H1 (cell line): ENCODE data around the gene MOCS3. TPM values are rescaled to one million over a fixed set of nuclear protein-coding genes. Genes with fewer than 3 reads are reported as not detected.

ENCODE experiments used
- CTCF ChIA-PET: fragments of 300-600 bp; sonication (Branson Sonifier 250); formaldehyde crosslinking; loops from one replicate; lab custom pipeline; 2021; ENCODE audit not compliant: partially characterized antibody; lab: Charles Lee
- POLR2A ChIA-PET: fragments of 300-600 bp; sonication (Branson Sonifier 250); formaldehyde crosslinking; loops from one replicate; lab custom pipeline; 2021; ENCODE audit warnings: inconsistent platforms; ENCODE audit not compliant: partially characterized antibody; lab: Charles Lee
- DNase-seq, 2 experiments: peaks; one replicate each; pipeline versions ENCODE4 v3.0.0 to v3.0.0-alpha.2; 2010 to 2022; ENCODE audit warnings: low spot score in 2 of 2, low read depth in 1 of 2, mixed read lengths in 1 of 2
- FAIRE-seq: peaks from 2 replicates; lab custom pipeline; 2011; peaks lifted over from hg19 to GRCh38; lab: Jason Lieb, UNC
- H2AFZ ChIP-seq: 2 replicates; pipeline ENCODE4 v1.8.1; 2012; ENCODE audit warnings: low read length, inconsistent platforms
- H2AK5ac ChIP-seq: 2 replicates; pipeline ENCODE4 v1.6.1; 2013; ENCODE audit warnings: low read depth, low read length
- H2BK120ac ChIP-seq: replicated peaks from 2 replicates; pipeline ENCODE3; 2013; ENCODE audit warnings: low read depth, low read length, inconsistent platforms
- H2BK12ac ChIP-seq: 2 replicates; pipeline ENCODE4 v1.6.1; 2013; ENCODE audit warnings: low read depth, low read length
- H2BK15ac ChIP-seq: 2 replicates; pipeline ENCODE4 v1.6.1; 2013; ENCODE audit warnings: low read length
- H2BK20ac ChIP-seq: 2 replicates; pipeline ENCODE4 v1.6.1; 2013; ENCODE audit warnings: low read length
- H2BK5ac ChIP-seq: 2 replicates; pipeline ENCODE4 v1.6.1; 2013; ENCODE audit warnings: low read depth, low read length
- H3K14ac ChIP-seq: 2 replicates; pipeline ENCODE4 v1.6.1; 2013; ENCODE audit warnings: inconsistent platforms; ENCODE audit not compliant: insufficient read length
- H3K18ac ChIP-seq: 2 replicates; pipeline ENCODE4 v1.6.1; 2013; ENCODE audit warnings: low read length; ENCODE audit errors: extremely low read depth
- H3K23ac ChIP-seq: 2 replicates; pipeline ENCODE4 v1.6.1; 2013; ENCODE audit warnings: inconsistent platforms; ENCODE audit not compliant: insufficient read length
- H3K23me2 ChIP-seq: 2 replicates; pipeline ENCODE4 v1.6.1; 2013; ENCODE audit warnings: low read depth, low read length
- H3K27ac ChIP-seq: 2 replicates; pipeline ENCODE4 v1.6.1; 2011; ENCODE audit warnings: low read depth, low read length, inconsistent platforms
- H3K27me3 ChIP-seq, 4 experiments: replicated peaks in 1 of 4; 1 replicate in 1 of 4; 2 replicates in 3 of 4; pipeline versions ENCODE4 v1.6.1 to v1.8.1; 2011 to 2013; ENCODE audit warnings: low read length in 3 of 4, mild to moderate bottlenecking in 3 of 4, inconsistent platforms in 2 of 4, mixed read lengths in 2 of 4, moderate library complexity in 1 of 4; ENCODE audit not compliant: control insufficient read depth in 3 of 4, insufficient read depth in 3 of 4; ENCODE audit errors: extremely low read depth in 1 of 4
- H3K36me3 ChIP-seq, 4 experiments: 2 replicates each; pipeline versions ENCODE4 v1.6.1 to v1.8.1; 2011 to 2013; ENCODE audit warnings: mild to moderate bottlenecking in 4 of 4, low read length in 3 of 4, moderate library complexity in 2 of 4, control low read depth in 1 of 4, inconsistent platforms in 1 of 4; ENCODE audit not compliant: insufficient read depth in 4 of 4, control insufficient read depth in 2 of 4
- H3K4ac ChIP-seq: replicated peaks from 2 replicates; pipeline ENCODE3; 2013; ENCODE audit warnings: low read length, low read depth, mixed read lengths, inconsistent platforms; ENCODE audit not compliant: insufficient read length
- H3K4me1 ChIP-seq, 4 experiments: replicated peaks in 1 of 4; 1 replicate in 1 of 4; 2 replicates in 3 of 4; pipeline versions ENCODE4 v1.6.1 to v1.8.1; 2011 to 2013; ENCODE audit warnings: low read length in 3 of 4, inconsistent platforms in 2 of 4, mixed read lengths in 1 of 4; ENCODE audit not compliant: insufficient read depth in 4 of 4, control insufficient read depth in 3 of 4
- H3K4me2 ChIP-seq, 2 experiments: 2 replicates each; pipeline versions ENCODE4 v1.6.1 to v1.8.1; 2011 to 2013; ENCODE audit warnings: low read depth in 2 of 2, low read length in 2 of 2, control low read depth in 1 of 2, inconsistent platforms in 1 of 2, mild to moderate bottlenecking in 1 of 2; ENCODE audit not compliant: insufficient read depth in 1 of 2
- H3K4me3 ChIP-seq, 4 experiments: fragments of 200-600, 300-600 bp in 1 of 4; sonication (generic), shearing (Covaris generic), sonication (Bioruptor Twin) in 1 of 4; 2 replicates each; pipeline versions ENCODE4 v1.5.1 to v1.8.1; 2011 to 2016; ENCODE audit warnings: low read length in 4 of 4, low read depth in 3 of 4, control low read depth in 2 of 4, inconsistent platforms in 2 of 4, mild to moderate bottlenecking in 2 of 4, mixed read lengths in 1 of 4, moderate library complexity in 1 of 4; ENCODE audit not compliant: insufficient read depth in 2 of 4; ENCODE audit errors: extremely low read depth in 1 of 4
- H3K56ac ChIP-seq: replicated peaks from 2 replicates; pipeline ENCODE3; 2013; ENCODE audit warnings: low read depth, mild to moderate bottlenecking, mixed read lengths, low read length, inconsistent platforms; ENCODE audit not compliant: insufficient read length
- H3K79me1 ChIP-seq: 2 replicates; pipeline ENCODE4 v1.6.1; 2013; ENCODE audit warnings: low read depth, low read length, control low read depth
- H3K79me2 ChIP-seq, 2 experiments: 2 replicates each; pipeline versions ENCODE4 v1.6.1 to v1.8.1; 2012 to 2013; ENCODE audit warnings: low read length in 2 of 2, mild to moderate bottlenecking in 2 of 2, inconsistent platforms in 1 of 2; ENCODE audit not compliant: insufficient read depth in 2 of 2, control insufficient read depth in 1 of 2
- H3K9ac ChIP-seq, 4 experiments: replicated peaks in 1 of 4; 1 replicate in 1 of 4; 2 replicates in 3 of 4; pipeline versions ENCODE4 v1.6.1 to v1.8.1; 2011 to 2013; ENCODE audit warnings: low read depth in 3 of 4, low read length in 3 of 4, control low read depth in 2 of 4, mild to moderate bottlenecking in 2 of 4, moderate library complexity in 2 of 4, inconsistent platforms in 1 of 4; ENCODE audit errors: extremely low read depth in 1 of 4
- H3K9me3 ChIP-seq, 2 experiments: 2 replicates each; pipeline versions ENCODE4 v1.6.1 to v1.8.1; 2012 to 2013; ENCODE audit warnings: mild to moderate bottlenecking in 2 of 2, moderate library complexity in 2 of 2, control low read depth in 1 of 2, inconsistent platforms in 1 of 2, low read depth in 1 of 2, low read length in 1 of 2, mixed read lengths in 1 of 2; ENCODE audit not compliant: insufficient read depth in 2 of 2
- H4K20me1 ChIP-seq, 2 experiments: replicated peaks in 1 of 2; 2 replicates each; pipeline versions ENCODE3 to v1.8.1; 2011 to 2013; ENCODE audit warnings: inconsistent platforms in 2 of 2, low read length in 2 of 2, mild to moderate bottlenecking in 1 of 2; ENCODE audit not compliant: insufficient read depth in 2 of 2, control insufficient read depth in 1 of 2
- H4K5ac ChIP-seq: 2 replicates; pipeline ENCODE4 v1.6.1; 2013; ENCODE audit warnings: low read length, low read depth, mixed read lengths, inconsistent platforms; ENCODE audit not compliant: insufficient read length
- H4K8ac ChIP-seq: 2 replicates; pipeline ENCODE4 v1.8.0; 2013; ENCODE audit warnings: mild to moderate bottlenecking, moderate library complexity, low read length, inconsistent platforms; ENCODE audit not compliant: insufficient read depth; ENCODE audit errors: extremely low read depth
- H4K91ac ChIP-seq: replicated peaks from 2 replicates; pipeline ENCODE3; 2013; ENCODE audit warnings: low read length, mixed read lengths, inconsistent platforms; ENCODE audit not compliant: insufficient read length
- BACH1 ChIP-seq: IDR thresholded peaks from 2 replicates; pipeline ENCODE4 v1.6.1; 2012; ENCODE audit warnings: low read length, improper control_type of control experiment
- BCL11A ChIP-seq, 2 experiments: IDR thresholded peaks; one replicate each; pipeline ENCODE4 v1.6.1; 2011; ENCODE audit warnings: low read depth in 2 of 2, low read length in 2 of 2, mild to moderate bottlenecking in 2 of 2
- CHD2 ChIP-seq: IDR thresholded peaks from 2 replicates; pipeline ENCODE4 v1.6.1; 2012; ENCODE audit warnings: low read length, improper control_type of control experiment
- EZH2 ChIP-seq: fragments of 200-600 bp; sonication (generic); IDR thresholded peaks from 2 replicates; pipeline ENCODE4 v1.7.1; 2012; ENCODE audit warnings: low read depth, mild to moderate bottlenecking, moderate library complexity, low read length, inconsistent platforms; ENCODE audit not compliant: severe bottlenecking
- GABPA ChIP-seq: IDR thresholded peaks from 2 replicates; pipeline ENCODE4 v1.6.1; 2011; ENCODE audit warnings: mild to moderate bottlenecking, low read length, moderate library complexity, borderline replicate concordance; ENCODE audit not compliant: insufficient read depth
- GTF2F1 ChIP-seq: IDR thresholded peaks from 2 replicates; pipeline ENCODE4 v1.6.1; 2012; ENCODE audit warnings: low read depth, low read length, improper control_type of control experiment, borderline replicate concordance
- HDAC2 ChIP-seq, 2 experiments: fragments of 300-600 bp in 1 of 2; sonication (generic) in 1 of 2; IDR thresholded peaks; 2 replicates each; pipeline ENCODE4 v1.6.1; 2011 to 2012; ENCODE audit warnings: low read depth in 2 of 2, low read length in 2 of 2, mild to moderate bottlenecking in 2 of 2, moderate library complexity in 2 of 2, borderline replicate concordance in 1 of 2, inconsistent platforms in 1 of 2
- KDM4A ChIP-seq: IDR thresholded peaks from one replicate; pipeline ENCODE4 v1.7.1; 2012; ENCODE audit warnings: low read depth, mild to moderate bottlenecking, moderate library complexity, low read length, inconsistent platforms; ENCODE audit not compliant: severe bottlenecking
- RAD21 ChIP-seq, 2 experiments: IDR thresholded peaks in 1 of 2; conservative IDR thresholded peaks in 1 of 2; 2 replicates each; pipeline ENCODE4 v1.6.1; 2011; ENCODE audit warnings: low read depth in 2 of 2, low read length in 2 of 2, improper control_type of control experiment in 1 of 2, inconsistent platforms in 1 of 2, mild to moderate bottlenecking in 1 of 2, moderate library complexity in 1 of 2
- TEAD4 ChIP-seq: IDR thresholded peaks from 2 replicates; pipeline ENCODE4 v1.6.1; 2012; ENCODE audit warnings: low read depth, low read length, inconsistent platforms, mixed read lengths
- WGBS, 2 experiments: shearing (Covaris generic) in 1 of 2; methylation state at CpG; one replicate each; pipeline versions ENCODE4 v1.1.6 to v1.1.7; 2013 to 2015; ENCODE audit warnings: low lambda C conversion rate in 2 of 2, mixed read lengths in 2 of 2, inconsistent platforms in 1 of 2, low coverage in 1 of 2, missing lambda C conversion rate in 1 of 2; ENCODE audit not compliant: insufficient replicate concordance in 2 of 2, insufficient coverage in 1 of 2, insufficient read length in 1 of 2; ENCODE audit errors: extremely low coverage in 1 of 2, missing lambda C conversion rate in 1 of 2; 5-methylcytosine and 5-hydroxymethylcytosine counted together
- polyA plus RNA-seq, 7 experiments: library from polyadenylated mRNA; depleted of rRNA in 3 of 7; stranded (reverse) in 5 of 7; unstranded in 2 of 7; fragments of >200 nt in 5 of 7; fragments of 200-250 nt in 2 of 7; gene quantifications; 1 replicate in 5 of 7; 2 replicates in 1 of 7; 4 replicates in 1 of 7; pipeline versions ENCODE4 v1.2.1 to v1.2.3, GENCODE V29; 2011 to 2013; ENCODE audit warnings: missing spikeins in 2 of 7, mixed read lengths in 2 of 7
- total RNA-seq: library from RNA; stranded (reverse); fragmentation: NEBNext Ultra II Directional; extraction: Animal tissue kit (Norgen Biotek cat#: 25700); gene quantifications from 2 replicates; pipeline ENCODE4 v1.2.1, GENCODE V29; 2021
- TF ChIP-seq, protein P1 (sequence below): IDR thresholded peaks from 2 replicates; pipeline ENCODE4 v1.6.1; 2012; ENCODE audit warnings: inconsistent platforms

Gene MOCS3
- total and polyA plus RNA-seq, 2 of the 8 experiments (the other 6 are each of a cell fraction or from before 2014, with no cell fraction given), result 6.2 to 6.3 TPM

DNA sequence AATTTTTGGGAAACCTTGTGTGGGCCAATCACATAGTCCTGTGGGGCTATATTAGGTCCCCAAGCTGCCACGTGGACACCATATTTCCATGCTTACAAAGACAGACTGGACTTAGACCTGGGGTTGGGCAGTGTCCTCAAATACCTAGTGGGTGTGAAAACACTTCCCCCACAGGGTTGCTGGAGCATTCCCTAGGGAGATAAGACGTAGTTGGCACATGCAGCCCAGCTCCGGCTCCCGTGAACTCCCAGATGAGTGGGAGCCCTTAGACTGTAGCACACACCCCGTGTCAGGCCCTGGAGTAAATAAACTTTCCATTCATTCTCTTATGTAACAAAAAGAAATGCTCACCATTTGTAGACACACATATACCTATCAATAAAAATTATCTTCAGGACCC, 50.1 kb downstream of the MOCS3 start:
- Histone ChIP-seq H3K27me3 (no peaks in the 10 kb centered on the region), H3K36me3 (no peaks in the 10 kb centered on the region; a peak in 1 of 8 replicates), H3K4me3 (no peak overlapping the region), H2BK20ac (no peak overlapping the region), H3K9me3 (no peaks in the 10 kb centered on the region), H3K23me2 (no peaks in the 10 kb centered on the region), H3K27ac (no peak overlapping the region), H4K5ac (no peak overlapping the region), H2BK15ac (no peak overlapping the region), H3K4ac (no peak overlapping the region), H3K56ac (no peak overlapping the region), H3K79me2 (no peaks in the 10 kb centered on the region), H2AFZ (no peak overlapping the region), H3K79me1 (no peaks in the 10 kb centered on the region), H4K20me1 (no peaks in the 10 kb centered on the region)
- ChIA-PET POLR2A (interaction anchor here (0.6 kb wide), 1 partner anchor 240 kb away, joined by 3 read pairs; no protein-coding TSS in a partner anchor), CTCF (interaction anchor here (1.3 kb wide), 1 partner anchor 34 kb away, joined by 6 read pairs; no protein-coding TSS in a partner anchor)
- FAIRE-seq (no peak), DNase-seq (no peak)
- WGBS, 2 experiments, result 81% methylated on average over 5 of the region's 5 CpGs; no CpG with 5 or more reads in 1 of the 2 experiments
- TF ChIP-seq, protein P1, sequence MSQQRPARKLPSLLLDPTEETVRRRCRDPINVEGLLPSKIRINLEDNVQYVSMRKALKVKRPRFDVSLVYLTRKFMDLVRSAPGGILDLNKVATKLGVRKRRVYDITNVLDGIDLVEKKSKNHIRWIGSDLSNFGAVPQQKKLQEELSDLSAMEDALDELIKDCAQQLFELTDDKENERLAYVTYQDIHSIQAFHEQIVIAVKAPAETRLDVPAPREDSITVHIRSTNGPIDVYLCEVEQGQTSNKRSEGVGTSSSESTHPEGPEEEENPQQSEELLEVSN, result no peak
- TF ChIP-seq BACH1 (no peak), BCL11A (IDR thresholded peaks at IDR 0.05; ENCODE audit: low read depth in 2 of 2, low read length in 2 of 2) (no peak), EZH2 (no peak), KDM4A (no peak), RAD21 (IDR thresholded peaks at IDR 0.05 in 1 of 2, conservative IDR thresholded peaks at IDR 0.05 in 1 of 2; ENCODE audit: low read depth in 2 of 2, low read length in 2 of 2) (no peak), GTF2F1 (no peak), GABPA (no peak), CHD2 (no peak), TEAD4 (no peak), HDAC2 (IDR thresholded peaks at IDR 0.05; ENCODE audit: borderline replicate concordance in 1 of 2, low read depth in 2 of 2, low read length in 2 of 2) (no peak)
- TF ChIP-seq, all 59 proteins: peak for 0
- Histone ChIP-seq H4K91ac (no peak overlapping the region), H2BK12ac (no peak overlapping the region), H4K8ac (no peak overlapping the region), H2BK120ac (no peak overlapping the region), H3K18ac (no peak overlapping the region), H3K4me2 (no peak overlapping the region), H2AK5ac (no peak overlapping the region), H3K23ac (no peak overlapping the region), H3K4me1 (no peaks in the 10 kb centered on the region; a peak in 1 of 7 replicates), H3K14ac (no peak overlapping the region), H2BK5ac (no peak overlapping the region), H3K9ac (no peak overlapping the region)
